SU-DHL-6 (cell line): ENCODE results near the gene SRP54.

ENCODE experiments used
- H2AFZ ChIP-seq: fragments of 200-600 bp; sonication (generic); 2 replicates; pipeline ENCODE4 v1.6.1; 2014; ENCODE audit warnings: low read depth, mild to moderate bottlenecking, moderate library complexity, mixed read lengths, antibody characterized with exemption, low read length; ENCODE audit not compliant: severe bottlenecking
- H3F3A ChIP-seq: fragments of 200-600 bp; shearing (Covaris generic); 2 replicates; pipeline ENCODE4 v1.6.0; 2016; ENCODE audit warnings: antibody characterized with exemption, mild to moderate bottlenecking; ENCODE audit not compliant: insufficient read depth
- H3K27ac ChIP-seq: fragments of 200-600 bp; sonication (generic); 2 replicates; pipeline ENCODE4 v1.5.1; 2016; ENCODE audit warnings: low read depth, mild to moderate bottlenecking, low read length, moderate library complexity, mixed read lengths
- H3K27me3 ChIP-seq: fragments of 200-600 bp; sonication (generic), shearing (Covaris generic); 2 replicates; pipeline ENCODE4 v1.6.0; 2014; ENCODE audit warnings: mild to moderate bottlenecking, low read length
- H3K36me3 ChIP-seq: fragments of 200-600 bp; sonication (generic); 2 replicates; pipeline ENCODE4 v1.6.1; 2014; ENCODE audit warnings: mild to moderate bottlenecking, low read length, mixed read lengths
- H3K4me2 ChIP-seq: fragments of 300-600, 200-600 bp; shearing (Covaris generic), sonication (generic); 2 replicates; pipeline ENCODE4 v1.6.0; 2014; ENCODE audit warnings: low read length, low read depth, mild to moderate bottlenecking; ENCODE audit not compliant: poor library complexity, severe bottlenecking
- H3K4me3 ChIP-seq: fragments of 200-600 bp; sonication (generic); 2 replicates; pipeline ENCODE4 v1.5.1; 2014; ENCODE audit warnings: antibody characterized with exemption, low read length, mild to moderate bottlenecking, mixed read lengths; ENCODE audit not compliant: insufficient read depth, poor library complexity, severe bottlenecking
- H3K79me2 ChIP-seq: fragments of 200-600 bp; sonication (generic); 2 replicates; pipeline ENCODE4 v1.6.1; 2014; ENCODE audit warnings: mild to moderate bottlenecking, low read length, moderate library complexity; ENCODE audit not compliant: insufficient read depth
- H3K9ac ChIP-seq: fragments of 200-600 bp; sonication (generic); 2 replicates; pipeline ENCODE4 v1.7.0; 2014; ENCODE audit warnings: mild to moderate bottlenecking, low read length
- H3K9me2 ChIP-seq: fragments of 200-600 bp; sonication (generic); replicated peaks from 2 replicates; pipeline ENCODE4 v1.6.1; 2014; ENCODE audit warnings: low read length; ENCODE audit not compliant: insufficient read depth
- H3K9me3 ChIP-seq: fragments of 200-600 bp; sonication (generic); 2 replicates; pipeline ENCODE4 v1.6.1; 2014; ENCODE audit warnings: low read length, mixed read lengths; ENCODE audit not compliant: insufficient read depth
- H4K20me1 ChIP-seq: fragments of 200-600 bp; sonication (generic); 2 replicates; pipeline ENCODE4 v1.6.1; 2014; ENCODE audit warnings: low read depth, mild to moderate bottlenecking, antibody characterized with exemption, low read length, moderate library complexity, mixed read lengths
- EZH2phosphoT487 ChIP-seq: fragments of 200-600 bp; sonication (generic), shearing (Covaris generic); conservative IDR thresholded peaks from 2 replicates; pipeline ENCODE4 v1.6.1; 2018; ENCODE audit warnings: mild to moderate bottlenecking, antibody characterized with exemption, low read length, moderate library complexity, mixed read lengths
- TF ChIP-seq, protein P1 (sequence below): fragments of 200-600 bp; sonication (generic); IDR thresholded peaks from one replicate; pipeline ENCODE4 v1.5.1; 2017; ENCODE audit warnings: antibody characterized with exemption, mild to moderate bottlenecking, low read length, moderate library complexity; ENCODE audit not compliant: insufficient read depth, poor library complexity, severe bottlenecking

Gene SRP54

DNA sequence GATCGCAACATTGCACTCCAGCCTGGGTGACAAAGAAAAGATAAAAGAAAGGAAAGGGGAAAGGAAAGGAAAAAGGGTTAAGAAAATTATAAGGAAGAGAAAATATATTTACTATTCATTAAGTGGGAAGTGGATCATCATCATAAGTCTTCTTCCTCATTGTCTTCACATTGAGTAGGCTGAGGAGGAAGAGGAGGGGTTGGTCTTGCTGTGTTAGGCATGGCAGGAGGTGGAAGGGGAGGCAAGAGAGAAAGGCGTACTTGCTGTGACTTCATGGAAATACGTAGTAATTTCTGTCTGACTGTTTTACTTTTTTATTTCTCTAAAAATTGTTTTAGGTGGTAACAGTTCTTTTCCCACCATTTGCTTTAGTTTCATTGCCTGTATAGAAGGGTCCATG, 89.4 kb downstream of the SRP54 start:
- H3K79me2 ChIP-seq: no peaks in the 10 kb centered on the region

DNA sequence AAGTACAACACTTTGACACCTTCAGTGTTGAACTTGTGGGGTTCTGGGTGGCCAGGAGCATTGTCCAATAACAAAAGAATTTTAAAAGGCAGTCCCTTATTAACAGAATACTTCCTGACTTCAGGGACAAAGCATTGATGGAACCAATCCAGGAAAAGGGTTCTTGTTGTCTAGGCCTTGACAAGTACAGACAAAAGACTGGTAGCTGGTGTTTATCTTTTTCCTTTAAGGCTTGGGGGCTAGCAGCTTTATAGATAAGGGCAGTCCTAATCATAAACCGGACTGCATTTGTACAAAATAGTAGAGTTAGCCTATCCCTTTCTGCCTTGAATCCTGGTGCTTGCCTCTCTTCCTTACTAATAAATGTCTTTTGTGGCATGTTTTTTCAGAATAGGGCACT, 90.7 kb downstream of the SRP54 start:
- no peaks in the 10 kb centered on the region for H4K20me1 ChIP-seq
- no peak overlapping the region for H3K27ac ChIP-seq
- no peak overlapping the region for H3K4me3 ChIP-seq

More for the DNA sequence above, 89.4 kb downstream of the SRP54 start:
- Histone ChIP-seq H3K4me3 (no peak overlapping the region), H3K27ac (no peak overlapping the region), H2AFZ (no peak overlapping the region), H3K27me3 (no peaks in the 10 kb centered on the region), H3K36me3 (no peaks in the 10 kb centered on the region), H3F3A (no peaks in the 10 kb centered on the region), H4K20me1 (no peaks in the 10 kb centered on the region), H3K4me2 (no peak overlapping the region), H3K9me2 (no peaks in the 10 kb centered on the region), H3K9me3 (no peaks in the 10 kb centered on the region), H3K9ac (no peak overlapping the region)
- no peak for TF ChIP-seq EZH2phosphoT487
- TF ChIP-seq, protein P1, sequence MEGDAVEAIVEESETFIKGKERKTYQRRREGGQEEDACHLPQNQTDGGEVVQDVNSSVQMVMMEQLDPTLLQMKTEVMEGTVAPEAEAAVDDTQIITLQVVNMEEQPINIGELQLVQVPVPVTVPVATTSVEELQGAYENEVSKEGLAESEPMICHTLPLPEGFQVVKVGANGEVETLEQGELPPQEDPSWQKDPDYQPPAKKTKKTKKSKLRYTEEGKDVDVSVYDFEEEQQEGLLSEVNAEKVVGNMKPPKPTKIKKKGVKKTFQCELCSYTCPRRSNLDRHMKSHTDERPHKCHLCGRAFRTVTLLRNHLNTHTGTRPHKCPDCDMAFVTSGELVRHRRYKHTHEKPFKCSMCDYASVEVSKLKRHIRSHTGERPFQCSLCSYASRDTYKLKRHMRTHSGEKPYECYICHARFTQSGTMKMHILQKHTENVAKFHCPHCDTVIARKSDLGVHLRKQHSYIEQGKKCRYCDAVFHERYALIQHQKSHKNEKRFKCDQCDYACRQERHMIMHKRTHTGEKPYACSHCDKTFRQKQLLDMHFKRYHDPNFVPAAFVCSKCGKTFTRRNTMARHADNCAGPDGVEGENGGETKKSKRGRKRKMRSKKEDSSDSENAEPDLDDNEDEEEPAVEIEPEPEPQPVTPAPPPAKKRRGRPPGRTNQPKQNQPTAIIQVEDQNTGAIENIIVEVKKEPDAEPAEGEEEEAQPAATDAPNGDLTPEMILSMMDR: no peak

DNA sequence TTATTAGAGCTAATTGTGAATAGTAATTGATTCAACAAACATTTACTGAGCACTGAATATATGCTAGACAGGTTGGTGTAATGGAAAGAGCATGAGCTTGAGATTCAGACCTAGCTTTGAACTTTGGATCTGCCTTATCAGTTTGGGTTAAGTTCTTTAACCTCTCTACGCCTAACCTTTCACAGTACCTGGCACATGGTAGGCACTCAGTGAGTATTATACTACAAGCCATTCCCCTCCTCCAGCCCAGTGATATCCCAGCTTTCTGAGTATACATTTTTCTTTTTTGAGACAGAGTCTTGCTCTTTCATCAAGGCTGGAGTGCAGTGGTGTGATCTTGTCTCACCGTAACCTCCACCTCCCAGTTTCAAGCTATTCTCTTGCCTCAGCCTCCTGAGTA, 95.3 kb downstream of the SRP54 start:
- TF ChIP-seq, protein P1: no peak
- TF ChIP-seq EZH2phosphoT487: no peak
- Histone ChIP-seq H3K9me3 (no peaks in the 10 kb centered on the region), H3K9ac (no peak overlapping the region), H3K36me3 (peaks cover 8% of the 10 kb centered on the region; the same call in 1 of the 2 replicates), H3K27ac (no peak overlapping the region), H3K27me3 (no peaks in the 10 kb centered on the region), H3F3A (peaks cover 8% of the 10 kb centered on the region; the same call in 1 of the 2 replicates), H3K79me2 (no peaks in the 10 kb centered on the region), H4K20me1 (no peaks in the 10 kb centered on the region), H3K9me2 (no peaks in the 10 kb centered on the region), H3K4me3 (no peak overlapping the region), H3K4me2 (no peak overlapping the region), H2AFZ (no peak overlapping the region)

More for the DNA sequence above, 90.7 kb downstream of the SRP54 start:
- Histone ChIP-seq H3K9ac (no peak overlapping the region), H3K27me3 (no peaks in the 10 kb centered on the region), H3K79me2 (no peaks in the 10 kb centered on the region), H2AFZ (no peak overlapping the region), H3K9me2 (no peaks in the 10 kb centered on the region), H3K36me3 (no peaks in the 10 kb centered on the region), H3K9me3 (no peaks in the 10 kb centered on the region), H3K4me2 (no peak overlapping the region), H3F3A (no peaks in the 10 kb centered on the region)
- TF ChIP-seq EZH2phosphoT487: no peak
- TF ChIP-seq, protein P1: no peak
